GM19351 (cell line): Measurements from ENCODE around the gene CCDC160.

Experiments used
- ATAC-seq: cut with Tn5 transposase; IDR thresholded peaks from one replicate; pipeline ENCODE4 v1.9.1; 2021; ENCODE audit warnings: mild to moderate bottlenecking, moderate library complexity; ENCODE audit not compliant: unreplicated experiment

Gene CCDC160

DNA sequence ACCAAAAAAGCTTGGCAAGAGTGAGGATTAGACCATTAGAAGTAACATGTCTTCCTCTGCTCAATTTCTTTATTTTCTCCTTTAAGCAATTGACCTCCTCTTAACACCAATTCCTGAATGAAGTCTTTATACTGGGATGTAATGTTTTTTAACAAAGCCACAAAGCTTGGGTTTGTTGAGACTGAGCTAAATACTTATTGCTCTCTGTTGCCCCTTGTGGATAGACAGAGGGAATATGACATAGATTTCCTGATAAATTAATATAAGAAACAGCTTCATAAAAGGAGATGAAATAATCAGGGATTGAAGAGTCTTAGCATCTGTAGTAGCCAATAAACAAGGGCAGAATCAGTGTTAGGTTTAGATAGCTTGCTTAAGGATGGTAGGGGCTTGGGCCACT is 57.6 kb downstream of the CCDC160 start:
- ATAC-seq = no peak
